Liver (tissue), 9 donors: ENCODE data around the gene TERB1. TPM values are rescaled to one million over a fixed set of nuclear protein-coding genes. Genes with fewer than 3 reads are reported as not detected.
A peak's percentile ranks its signal among the peaks of the same experiment; 100 is the strongest.

Experiments
- DNase-seq: peaks from one replicate; pipeline ENCODE4 v3.0.0-alpha.2; 2017; ENCODE audit warnings: low spot score
- H3K27ac ChIP-seq, 2 donors: one replicate each; pipeline ENCODE4 v1.7.0; 2013; ENCODE audit warnings: inconsistent platforms in 2 of 2, low read length in 2 of 2, control low read depth in 1 of 2, low read depth in 1 of 2, mild to moderate bottlenecking in 1 of 2
- H3K27me3 ChIP-seq, 4 donors: one replicate each; pipeline versions ENCODE4 v1.6.1 to v1.7.0; 2013; ENCODE audit warnings: low read length in 3 of 4, inconsistent platforms in 1 of 4, mild to moderate bottlenecking in 1 of 4, moderate library complexity in 1 of 4; ENCODE audit not compliant: control insufficient read depth in 4 of 4, insufficient read depth in 4 of 4
- H3K36me3 ChIP-seq, 4 donors: one replicate each; pipeline versions ENCODE4 v1.6.1 to v1.7.0; 2013; ENCODE audit warnings: low read length in 3 of 4, mild to moderate bottlenecking in 3 of 4, low read depth in 1 of 4, moderate library complexity in 1 of 4; ENCODE audit not compliant: control insufficient read depth in 4 of 4, insufficient read depth in 3 of 4
- H3K4me1 ChIP-seq, 4 donors: one replicate each; pipeline versions ENCODE4 v1.6.1 to v1.7.0; 2013; ENCODE audit warnings: low read length in 3 of 4, mild to moderate bottlenecking in 3 of 4, moderate library complexity in 1 of 4; ENCODE audit not compliant: control insufficient read depth in 4 of 4, insufficient read depth in 4 of 4
- H3K4me3 ChIP-seq, 3 donors: one replicate each; pipeline versions ENCODE4 v1.6.1 to v1.7.0; 2013; ENCODE audit warnings: low read length in 3 of 3, control low read depth in 1 of 3, low read depth in 1 of 3, mild to moderate bottlenecking in 1 of 3
- H3K9ac ChIP-seq, 2 donors: one replicate each; pipeline ENCODE4 v1.7.0; 2013; ENCODE audit warnings: low read length in 2 of 2, mild to moderate bottlenecking in 2 of 2, moderate library complexity in 2 of 2, control low read depth in 1 of 2, low read depth in 1 of 2
- H3K9me3 ChIP-seq, 4 donors: one replicate each; pipeline versions ENCODE4 v1.6.1 to v1.7.0; 2013; ENCODE audit warnings: low read length in 3 of 4; ENCODE audit not compliant: control insufficient read depth in 4 of 4
- ATF3 ChIP-seq: IDR thresholded peaks from 2 replicates; pipeline ENCODE4 v1.6.1; 2016; ENCODE audit warnings: antibody characterized with exemption
- FOXA1 ChIP-seq: IDR thresholded peaks from 2 replicates; pipeline ENCODE4 v1.6.1; 2016; ENCODE audit warnings: antibody characterized with exemption
- FOXA2 ChIP-seq: IDR thresholded peaks from 2 replicates; pipeline ENCODE4 v1.6.1; 2016; ENCODE audit warnings: antibody characterized with exemption
- GABPA ChIP-seq, 2 donors: IDR thresholded peaks in 1 of 2; conservative IDR thresholded peaks in 1 of 2; 2 replicates each; pipeline ENCODE4 v1.6.1; 2016; ENCODE audit warnings: antibody characterized with exemption in 2 of 2, mild to moderate bottlenecking in 1 of 2, moderate library complexity in 1 of 2
- HNF4A ChIP-seq, 2 donors: conservative IDR thresholded peaks; 2 replicates each; pipeline ENCODE4 v1.6.1; 2016; ENCODE audit warnings: antibody characterized with exemption in 2 of 2, mild to moderate bottlenecking in 2 of 2
- HNF4G ChIP-seq: IDR thresholded peaks from 2 replicates; pipeline ENCODE4 v1.6.1; 2016; ENCODE audit warnings: antibody characterized with exemption
- JUND ChIP-seq, 2 donors: IDR thresholded peaks; 2 replicates each; pipeline ENCODE4 v1.6.1; 2016; ENCODE audit warnings: antibody characterized with exemption in 2 of 2
- MAX ChIP-seq: IDR thresholded peaks from 2 replicates; pipeline ENCODE4 v1.6.1; 2016; ENCODE audit warnings: antibody characterized with exemption
- NR2F2 ChIP-seq: IDR thresholded peaks from 2 replicates; pipeline ENCODE4 v1.6.1; 2016; ENCODE audit warnings: antibody characterized with exemption
- RAD21 ChIP-seq, 2 donors: IDR thresholded peaks; 2 replicates each; pipeline ENCODE4 v1.6.1; 2016; ENCODE audit warnings: antibody characterized with exemption in 2 of 2, mild to moderate bottlenecking in 2 of 2
- REST ChIP-seq: IDR thresholded peaks from 2 replicates; pipeline ENCODE4 v1.6.1; 2016; ENCODE audit warnings: antibody characterized with exemption, mild to moderate bottlenecking
- RXRA ChIP-seq, 2 donors: IDR thresholded peaks; 2 replicates each; pipeline ENCODE4 v1.6.1; 2017 to 2018; ENCODE audit warnings: antibody characterized with exemption in 2 of 2, mild to moderate bottlenecking in 1 of 2
- SP1 ChIP-seq: IDR thresholded peaks from 2 replicates; pipeline ENCODE4 v1.6.1; 2018; ENCODE audit warnings: antibody characterized with exemption, mild to moderate bottlenecking
- TAF1 ChIP-seq: conservative IDR thresholded peaks from 2 replicates; pipeline ENCODE4 v1.6.1; 2016; ENCODE audit warnings: antibody characterized with exemption, mild to moderate bottlenecking
- YY1 ChIP-seq: IDR thresholded peaks from 2 replicates; pipeline ENCODE4 v1.6.1; 2016; ENCODE audit warnings: antibody characterized with exemption, mild to moderate bottlenecking
- ZBTB33 ChIP-seq: IDR thresholded peaks from 2 replicates; pipeline ENCODE4 v1.6.1; 2016; ENCODE audit warnings: antibody characterized with exemption
- WGBS: extraction: QIAGEN DNeasy Blood & Tissue Kit; methylation state at CpG from one replicate; pipeline ENCODE4 v1.1.7; 2013; 5-methylcytosine and 5-hydroxymethylcytosine counted together
- polyA plus RNA-seq, 2 donors: library from polyadenylated mRNA; stranded (reverse) in 1 of 2; unstranded in 1 of 2; fragments of 200-250 nt in 1 of 2; fragments of >200 nt in 1 of 2; fragmentation: Nextera tagmentation in 1 of 2; extraction: Ambion mirVana in 1 of 2; gene quantifications; one replicate each; pipeline versions ENCODE4 v1.2.1 to v1.2.3, GENCODE V29; 2013 to 2015
- total RNA-seq, 2 donors: library from RNA; depleted of rRNA; stranded (reverse); fragments of >200 nt; gene quantifications; one replicate each; pipeline ENCODE4 v1.2.3, GENCODE V29; 2014
- donor health status: healthy.
- donor health status: healthy.
- donor health status: healthy.
- donor health status: healthy.
- donor health status: healthy.

Gene TERB1
- total and polyA plus RNA-seq, 4 donors = 0.08 to 0.17 TPM; not detected in 2

- TF ChIP-seq REST (no peak), HNF4G (no peak), YY1 (no peak), FOXA2 (no peak), RXRA (IDR thresholded peaks at IDR 0.05) (no peak), RAD21 (IDR thresholded peaks at IDR 0.05) (no peak), NR2F2 (no peak), GABPA (IDR thresholded peaks at IDR 0.05 in 1 of 2, conservative IDR thresholded peaks at IDR 0.05 in 1 of 2) (no peak), SP1 (no peak), FOXA1 (no peak), TAF1 (no peak), HNF4A (conservative IDR thresholded peaks at IDR 0.05) (no peak), JUND (IDR thresholded peaks at IDR 0.05) (no peak), ZBTB33 (no peak), ATF3 (no peak)
- 35% methylated on average over 14 of the region's 14 CpGs for WGBS
Observed at GRCh38 chr16:66844009-66844341, 42.6 kb upstream of the TERB1 start.

GRCh38 chr16:66843191-66843590 is 41.8 kb upstream of the TERB1 start:
- WGBS = 96% methylated on average over 2 of the region's 2 CpGs
- Histone ChIP-seq H3K4me1 (peaks cover 5 to 9% (median 8%) of the 10 kb centered on the region in 4 donors), H3K9ac (no peak overlapping the region), H3K27ac (no peak overlapping the region), H3K4me3 (no peak overlapping the region), H3K36me3 (no peaks in the 10 kb centered on the region), H3K9me3 (no peaks in the 10 kb centered on the region), H3K27me3 (peaks cover 2 to 5% (median 4%) of the 10 kb centered on the region in 4 donors)
- DNase-seq = no peak
- TF ChIP-seq REST (no peak), MAX (no peak)

More at GRCh38 chr16:66844009-66844341, 42.6 kb upstream of the TERB1 start:
- H3K27me3 ChIP-seq = peaks cover 2 to 5% (median 4%) of the 10 kb centered on the region in 4 donors
- H3K36me3 ChIP-seq = no peaks in the 10 kb centered on the region
- peaks cover 5 to 9% (median 8%) of the 10 kb centered on the region in 4 donors for H3K4me1 ChIP-seq
- DNase-seq = no peak
- peak overlapping the region in 1 of 3 donors; percentile 45 for H3K4me3 ChIP-seq
- H3K9me3 ChIP-seq = no peaks in the 10 kb centered on the region
- no peak overlapping the region for H3K9ac ChIP-seq
- no peak overlapping the region for H3K27ac ChIP-seq
